IMR-90 (cell line): ENCODE results near the gene STARD6. TPM values are rescaled to one million over a fixed set of nuclear protein-coding genes. Genes with fewer than 3 reads are reported as not detected.

Experiments
- ATAC-seq: fragments of 200-7000 bp; cut with Tn5 transposase; 2 replicates; pipeline ENCODE4 v1.9.1; 2020; ENCODE audit warnings: low read depth, mild to moderate bottlenecking, moderate library complexity
- BruUV-seq: library from RNA; stranded (reverse); fragments of 400-500 nt; replicated peaks from 2 replicates; lab custom pipeline; 2021; lab: Mats Ljungman, UMichigan
- CTCF ChIA-PET: fragments of 300-600 bp; formaldehyde crosslinking; extraction: SDS; loops from one replicate; lab custom pipeline; 2021; ENCODE audit warnings: antibody characterized with exemption; lab: Yijun Ruan, JAX
- POLR2A ChIA-PET: fragments of 300-600 bp; sonication (Branson Sonifier 250); formaldehyde crosslinking; loops from one replicate; lab custom pipeline; 2022; ENCODE audit warnings: antibody characterized with exemption; ENCODE audit not compliant: unreplicated experiment; lab: Charles Lee
- DNase-seq: peaks from one replicate; pipeline ENCODE4 v3.0.0; 2013
- H2AFZ ChIP-seq: replicated peaks from 2 replicates; pipeline ENCODE3; 2013; ENCODE audit warnings: low read length, mild to moderate bottlenecking; ENCODE audit not compliant: poor library complexity
- H2AK5ac ChIP-seq: 2 replicates; pipeline ENCODE4 v1.6.1; 2013; ENCODE audit warnings: low read depth, low read length, inconsistent platforms
- H2AK9ac ChIP-seq: replicated peaks from 2 replicates; pipeline ENCODE3; 2013; ENCODE audit warnings: mild to moderate bottlenecking, low read depth, low read length, moderate library complexity; ENCODE audit not compliant: poor library complexity
- H2BK120ac ChIP-seq: 2 replicates; pipeline ENCODE4 v1.6.1; 2013; ENCODE audit warnings: low read depth, low read length, inconsistent platforms
- H2BK15ac ChIP-seq: 3 replicates; pipeline ENCODE4 v1.6.1; 2013; ENCODE audit warnings: low read depth, low read length, inconsistent platforms
- H2BK20ac ChIP-seq: 2 replicates; pipeline ENCODE4 v1.6.1; 2013; ENCODE audit warnings: low read depth, mild to moderate bottlenecking, inconsistent platforms, low read length, moderate library complexity
- H2BK5ac ChIP-seq: 2 replicates; pipeline ENCODE4 v1.6.1; 2013; ENCODE audit warnings: mild to moderate bottlenecking, low read depth, low read length, inconsistent platforms; ENCODE audit not compliant: poor library complexity, severe bottlenecking
- H3K14ac ChIP-seq: replicated peaks from 2 replicates; pipeline ENCODE4 v1.6.1; 2013; ENCODE audit warnings: low read depth, low read length, inconsistent platforms
- H3K18ac ChIP-seq: 2 replicates; pipeline ENCODE4 v1.6.1; 2013; ENCODE audit warnings: low read depth, low read length, control low read depth
- H3K23ac ChIP-seq: 2 replicates; pipeline ENCODE4 v1.6.1; 2013; ENCODE audit warnings: low read depth, low read length, inconsistent platforms
- H3K27ac ChIP-seq: 2 replicates; pipeline ENCODE4 v1.5.1; 2013; ENCODE audit warnings: mild to moderate bottlenecking, control low read depth, low read length; ENCODE audit not compliant: insufficient read depth
- H3K27me3 ChIP-seq: 2 replicates; pipeline ENCODE4 v1.6.1; 2013; ENCODE audit warnings: low read length; ENCODE audit not compliant: control insufficient read depth, insufficient read depth
- H3K36me3 ChIP-seq: 2 replicates; pipeline ENCODE4 v1.6.1; 2013; ENCODE audit warnings: low read length, mixed read lengths; ENCODE audit not compliant: control insufficient read depth, insufficient read depth
- H3K4ac ChIP-seq: 2 replicates; pipeline ENCODE4 v1.6.1; 2013; ENCODE audit warnings: low read depth, low read length, inconsistent platforms
- H3K4me1 ChIP-seq: 2 replicates; pipeline ENCODE4 v1.6.1; 2013; ENCODE audit warnings: low read length, mixed read lengths; ENCODE audit not compliant: control insufficient read depth, insufficient read depth
- H3K4me2 ChIP-seq: 2 replicates; pipeline ENCODE4 v1.6.1; 2013; ENCODE audit warnings: low read depth, mild to moderate bottlenecking, control low read depth, low read length, moderate library complexity
- H3K4me3 ChIP-seq: 2 replicates; pipeline ENCODE4 v1.5.1; 2013; ENCODE audit warnings: low read depth, mild to moderate bottlenecking, control low read depth, low read length, moderate library complexity; ENCODE audit not compliant: insufficient read depth
- H3K56ac ChIP-seq: 2 replicates; pipeline ENCODE4 v1.6.1; 2013; ENCODE audit warnings: low read length, inconsistent platforms; ENCODE audit not compliant: insufficient read depth; ENCODE audit errors: extremely low read depth
- H3K79me1 ChIP-seq, 2 experiments: 2 replicates each; pipeline ENCODE4 v1.6.1; 2013; ENCODE audit warnings: low read length in 2 of 2, inconsistent platforms in 1 of 2, low read depth in 1 of 2
- H3K9ac ChIP-seq: 2 replicates; pipeline ENCODE4 v1.6.1; 2013; ENCODE audit warnings: low read depth, low read length, control low read depth
- H3K9me1 ChIP-seq: 2 replicates; pipeline ENCODE4 v1.6.1; 2013; ENCODE audit warnings: low read length, inconsistent platforms; ENCODE audit not compliant: insufficient read depth
- H3K9me3 ChIP-seq: 2 replicates; pipeline ENCODE4 v1.6.1; 2013; ENCODE audit warnings: low read length; ENCODE audit not compliant: control insufficient read depth, insufficient read depth
- H4K20me1 ChIP-seq: 2 replicates; pipeline ENCODE4 v1.6.1; 2013; ENCODE audit warnings: low read length, inconsistent platforms; ENCODE audit not compliant: insufficient read depth
- H4K5ac ChIP-seq: 2 replicates; pipeline ENCODE4 v1.6.1; 2013; ENCODE audit warnings: mild to moderate bottlenecking, low read depth, low read length, control low read depth
- H4K8ac ChIP-seq, 2 experiments: 2 replicates each; pipeline ENCODE4 v1.6.1; 2013; ENCODE audit warnings: low read depth in 2 of 2, low read length in 2 of 2, control low read depth in 1 of 2, inconsistent platforms in 1 of 2
- H4K91ac ChIP-seq: 2 replicates; pipeline ENCODE4 v1.6.1; 2013; ENCODE audit warnings: low read depth, low read length, inconsistent platforms; ENCODE audit not compliant: insufficient read depth
- BHLHE40 ChIP-seq: fragments of 150-350 bp; IDR thresholded peaks from 2 replicates; pipeline ENCODE4 v1.6.1; 2016; ENCODE audit warnings: mild to moderate bottlenecking, low read depth, low read length
- CHD1 ChIP-seq: IDR thresholded peaks from 2 replicates; pipeline ENCODE4 v1.6.1; 2012; ENCODE audit warnings: low read depth, low read length, improper control_type of control experiment
- CTCF ChIP-seq: conservative IDR thresholded peaks from 2 replicates; pipeline ENCODE4 v1.5.1; 2012; ENCODE audit warnings: mild to moderate bottlenecking, low read depth, low read length, improper control_type of control experiment
- ELK1 ChIP-seq: fragments of 150-350 bp; IDR thresholded peaks from 2 replicates; pipeline ENCODE4 v1.6.1; 2016; ENCODE audit warnings: low read depth, mild to moderate bottlenecking, low read length, moderate library complexity, borderline replicate concordance
- FOS ChIP-seq: fragments of 150-350 bp; IDR thresholded peaks from 2 replicates; pipeline ENCODE4 v1.6.1; 2016; ENCODE audit warnings: low read depth, low read length
- MAFK ChIP-seq: IDR thresholded peaks from 2 replicates; pipeline ENCODE4 v1.6.1; 2012; ENCODE audit warnings: low read depth, low read length, improper control_type of control experiment
- MAZ ChIP-seq: IDR thresholded peaks from 2 replicates; pipeline ENCODE4 v1.6.1; 2012; ENCODE audit warnings: low read depth, mild to moderate bottlenecking, low read length, improper control_type of control experiment, moderate library complexity, borderline replicate concordance
- MXI1 ChIP-seq: IDR thresholded peaks from 2 replicates; pipeline ENCODE4 v1.6.1; 2012; ENCODE audit warnings: low read depth, mild to moderate bottlenecking, low read length, moderate library complexity, borderline replicate concordance
- NFE2L2 ChIP-seq: fragments of 150-350 bp; IDR thresholded peaks from 2 replicates; pipeline ENCODE4 v1.6.1; 2016; ENCODE audit warnings: low read depth, mild to moderate bottlenecking, low read length
- POLR2A ChIP-seq: IDR thresholded peaks from 2 replicates; pipeline ENCODE4 v1.6.1; 2012; ENCODE audit warnings: mild to moderate bottlenecking, low read depth, low read length
- RAD21 ChIP-seq: IDR thresholded peaks from 2 replicates; pipeline ENCODE4 v1.6.1; 2012; ENCODE audit warnings: low read length, improper control_type of control experiment
- RCOR1 ChIP-seq: IDR thresholded peaks from 2 replicates; pipeline ENCODE4 v1.6.1; 2012; ENCODE audit warnings: mild to moderate bottlenecking, low read length, improper control_type of control experiment; ENCODE audit not compliant: insufficient replicate concordance
- RFX5 ChIP-seq: IDR thresholded peaks from 2 replicates; pipeline ENCODE4 v1.8.0; 2012; ENCODE audit warnings: low read depth, mild to moderate bottlenecking, low read length, moderate library complexity
- SMC3 ChIP-seq: fragments of 150-350 bp; IDR thresholded peaks from 2 replicates; pipeline ENCODE4 v1.6.1; 2016; ENCODE audit warnings: low read depth, mild to moderate bottlenecking, antibody characterized with exemption, low read length, moderate library complexity
- USF2 ChIP-seq: fragments of 150-350 bp; IDR thresholded peaks from 2 replicates; pipeline ENCODE4 v1.6.1; 2017; ENCODE audit warnings: mild to moderate bottlenecking, antibody characterized with exemption, low read length, low read depth
- WGBS, 2 experiments: methylation state at CpG; one replicate each; pipeline versions ENCODE4 v1.1.5 to v1.1.7; 2013; ENCODE audit warnings: missing lambda C conversion rate in 2 of 2; ENCODE audit not compliant: insufficient read length in 1 of 2; ENCODE audit errors: extremely low coverage in 2 of 2; 5-methylcytosine and 5-hydroxymethylcytosine counted together
- dilution Hi-C: fragments of 300-500 bp; cut with HindIII; formaldehyde crosslinking; loops from one replicate; pipeline ENCODE4 v1.14.3; 2018; ENCODE audit warnings: low sequenced_read_pairs; ENCODE audit not compliant: unreplicated experiment
- in situ Hi-C: fragments of 300-500 bp; cut with MboI; formaldehyde crosslinking; loops from 3 replicates; pipeline ENCODE4 v1.14.3; 2019; ENCODE audit warnings: low sequenced_read_pairs, inconsistent platforms, mixed read lengths
- intact Hi-C: fragments of 100-400 bp; cut with micrococcal nuclease; formaldehyde crosslinking; loops from 2 replicates; pipeline ENCODE4 v1.10.0; 2022
- polyA plus RNA-seq, 3 experiments: library from polyadenylated mRNA; depleted of rRNA; stranded (reverse); fragments of >200 nt; gene quantifications; 2 replicates each; pipeline ENCODE4 v1.2.3, GENCODE V29; 2012; ENCODE audit warnings: low replicate concordance in 1 of 3
- total RNA-seq: library from RNA; depleted of rRNA; stranded (reverse); fragments of >200 nt; gene quantifications from 2 replicates; pipeline ENCODE4 v1.2.3, GENCODE V29; 2012

Gene STARD6
- total and polyA plus RNA-seq, 2 of the 4 experiments (the other 2 are of a cell fraction): not detected

- Histone ChIP-seq H3K27me3 (no peaks in the 10 kb centered on the region), H3K23ac (peak overlapping the region; percentile 84), H3K4me3 (peak overlapping the region; percentile 68), H3K4me1 (no peaks in the 10 kb centered on the region), H3K36me3 (no peaks in the 10 kb centered on the region), H3K4me2 (peak overlapping the region; percentile 63), H4K8ac (peak overlapping the region; percentile 90 to 91), H4K5ac (peak overlapping the region; percentile 47), H4K91ac (peak overlapping the region; percentile 78), H3K14ac (peak overlapping the region; percentile 87), H2AK5ac (no peak overlapping the region), H3K9me1 (no peaks in the 10 kb centered on the region), H2BK120ac (peak overlapping the region; percentile 94), H3K27ac (peak overlapping the region; percentile 79), H3K9ac (peak overlapping the region; percentile 81), H2AFZ (peak overlapping the region; percentile 100), H2BK5ac (peak overlapping the region; percentile 60), H3K18ac (no peak overlapping the region; the same call in 1 of the 2 replicates), H2AK9ac (peak overlapping the region; percentile 86), H2BK20ac (peak overlapping the region; percentile 62; the same call in 1 of the 2 replicates), H3K9me3 (no peaks in the 10 kb centered on the region), H4K20me1 (no peaks in the 10 kb centered on the region), H3K4ac (peak overlapping the region; percentile 88), H3K56ac (peak overlapping the region; percentile 61), H3K79me1 (peaks cover 3 to 6% of the 10 kb centered on the region in 2 experiments; a peak in 1 of 4 replicates), H2BK15ac (peak overlapping the region; percentile 62)
- WGBS, 2 experiments: no CpG with 5 or more reads among the region's 15 CpGs
- ChIA-PET POLR2A (interaction anchor here (0.8 kb wide), 1 partner anchor 561 kb away, joined by 4 read pairs; no protein-coding TSS in a partner anchor), CTCF (interaction anchor here (0.8 to 1.2 kb wide), 3 partner anchors 29 to 38 kb away, joined by 3 to 4 read pairs (median 3); no protein-coding TSS in a partner anchor)
- no TSS peak for BruUV-seq
- peak; percentile 1 for DNase-seq
- in situ Hi-C loops (no loop called here), intact Hi-C loops (loop anchor here (5.0 to 10.0 kb wide), 2 partner anchors 135 to 488 kb away; partner anchors contain the start of gene MBD2), dilution Hi-C loops (no loop called here)
- ATAC-seq: no peak; the same call in 1 of the 2 replicates
- TF ChIP-seq CTCF: no peak
- TF ChIP-seq FOS: no peak
- TF ChIP-seq ELK1: no peak
- no peak for TF ChIP-seq RAD21
- no peak for TF ChIP-seq MAZ
- no peak for TF ChIP-seq CHD1
- no peak for TF ChIP-seq RCOR1
- no peak for TF ChIP-seq MXI1
- TF ChIP-seq SMC3: no peak
- TF ChIP-seq POLR2A: no peak
- no peak for TF ChIP-seq NFE2L2
- TF ChIP-seq USF2: no peak
- no peak for TF ChIP-seq BHLHE40
- TF ChIP-seq MAFK: no peak
- no peak for TF ChIP-seq RFX5
Measured at GRCh38 chr18:54357082-54357659, 487 bp downstream of the STARD6 start.
